ENCODE measurements around the gene RIN3.

The RIN3 gene

DNA sequence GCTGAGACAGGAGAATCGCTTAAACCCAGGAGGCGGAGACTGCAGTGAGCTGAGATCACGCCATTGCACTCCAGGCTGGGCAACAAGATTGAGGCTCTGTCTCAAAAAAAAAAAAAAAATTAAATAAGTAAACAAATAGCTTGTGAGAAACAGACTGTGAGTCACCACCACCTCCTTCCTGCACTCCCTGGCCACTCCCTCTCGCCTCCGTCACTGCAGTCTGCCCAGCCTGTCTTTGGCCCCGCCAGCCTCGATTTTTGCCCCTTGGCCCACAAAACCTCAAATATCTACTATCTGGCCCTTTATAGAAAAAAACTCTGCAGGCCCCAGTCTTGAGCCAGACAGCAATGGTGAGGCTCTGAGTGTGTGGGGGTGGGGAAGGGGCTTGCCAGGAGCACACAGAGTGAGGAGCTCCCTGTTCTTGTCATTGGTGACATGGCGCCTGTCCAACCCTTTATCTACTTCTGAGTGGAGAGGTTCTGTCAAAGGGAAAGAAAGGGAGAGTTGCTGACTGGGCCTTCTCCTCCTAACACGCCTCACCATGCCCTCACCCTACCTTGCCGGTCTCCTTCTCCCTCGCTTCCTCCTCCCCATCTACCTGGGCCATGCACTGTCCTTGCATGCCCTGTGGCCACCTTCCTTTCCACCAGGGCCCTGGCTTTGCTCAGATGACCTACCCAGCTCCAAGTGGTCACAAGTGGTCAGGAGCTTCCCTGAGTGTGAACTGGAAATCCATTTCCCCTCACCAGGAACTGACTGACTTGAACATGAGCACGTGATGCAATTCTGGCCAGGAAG lies 212.8 kb downstream of the RIN3 start:
- DNase-seq = peak; percentile 63

DNA sequence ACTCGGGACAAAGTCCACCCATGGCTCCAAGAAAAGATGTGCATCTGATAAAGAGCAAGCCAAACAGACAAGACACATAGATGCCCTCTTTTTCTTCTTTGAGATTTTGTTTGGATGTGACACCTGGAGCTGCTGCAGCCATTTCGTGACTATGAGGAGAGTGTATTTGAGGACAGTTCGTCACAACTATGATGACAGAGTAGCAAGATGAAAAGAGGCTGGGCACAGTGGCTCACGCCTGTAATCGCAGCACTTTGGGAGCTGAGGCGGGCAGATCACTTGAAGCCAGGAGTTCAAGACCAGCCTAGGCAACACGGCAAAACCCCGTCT lies 213.3 kb downstream of the RIN3 start:
- no peak for DNase-seq

DNA sequence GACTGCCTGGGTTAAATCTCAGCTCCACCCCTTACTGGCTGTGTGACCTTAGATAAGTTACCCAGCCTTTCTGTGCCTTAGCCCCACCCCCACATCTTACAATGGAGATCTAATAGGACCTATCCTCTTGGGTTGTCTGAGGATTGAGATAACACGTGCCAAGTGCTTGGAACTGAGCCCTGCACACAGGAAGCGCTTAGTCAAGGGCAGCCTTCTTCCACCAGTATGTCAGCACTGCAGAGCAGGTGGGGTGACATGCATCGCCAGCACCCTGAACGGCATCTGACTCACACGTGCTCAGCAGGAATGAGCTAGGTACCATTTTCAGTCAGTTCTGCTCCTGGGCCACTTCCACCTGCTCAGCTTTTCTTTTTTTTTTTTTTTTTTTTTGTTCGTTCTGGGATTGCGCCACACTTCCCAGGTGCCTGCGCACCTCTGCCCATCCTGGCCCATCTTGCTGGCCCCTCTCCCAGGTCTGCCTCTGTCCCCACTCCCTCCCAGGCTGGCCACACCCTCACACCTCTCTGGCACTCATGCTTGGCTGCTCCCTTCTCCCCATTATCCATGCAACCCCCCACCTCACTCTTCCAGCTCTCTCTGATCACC lies 215.3 kb downstream of the RIN3 start:
- no peak for DNase-seq

DNA sequence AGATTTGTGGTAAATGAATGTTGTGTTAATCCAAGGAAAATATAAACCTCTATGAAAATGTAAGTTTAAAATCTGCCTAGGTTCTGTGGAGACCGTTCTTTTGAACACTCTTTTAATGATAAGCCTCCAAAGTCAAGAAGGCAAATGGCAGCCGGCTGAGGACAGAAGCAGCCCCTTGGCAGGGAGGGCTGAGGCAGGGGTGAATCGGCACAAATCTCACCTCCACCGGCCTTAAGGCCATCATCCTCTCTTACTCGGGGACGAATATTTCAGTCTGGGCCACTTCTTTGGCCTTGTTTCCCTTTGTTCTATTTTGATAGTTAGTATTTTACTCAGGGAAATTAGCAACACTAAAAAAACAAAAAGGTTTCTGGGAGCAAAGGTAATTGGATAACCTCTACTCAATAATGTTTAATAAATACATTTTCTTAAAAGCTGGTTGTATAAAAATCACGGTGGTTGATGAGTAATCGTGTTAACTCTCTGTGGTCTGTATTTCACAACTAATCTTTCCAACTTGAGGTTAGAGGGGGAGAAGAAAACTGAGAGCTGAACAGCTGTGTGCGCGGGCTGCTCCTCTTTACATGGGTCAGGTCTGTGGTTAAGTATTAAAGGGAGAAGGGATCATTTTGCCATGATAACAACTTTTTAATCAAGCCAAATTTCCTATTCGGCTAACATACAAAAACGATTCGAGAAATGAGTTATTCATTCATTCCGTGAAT lies 216.2 kb downstream of the RIN3 start:
- no peak for DNase-seq

DNA sequence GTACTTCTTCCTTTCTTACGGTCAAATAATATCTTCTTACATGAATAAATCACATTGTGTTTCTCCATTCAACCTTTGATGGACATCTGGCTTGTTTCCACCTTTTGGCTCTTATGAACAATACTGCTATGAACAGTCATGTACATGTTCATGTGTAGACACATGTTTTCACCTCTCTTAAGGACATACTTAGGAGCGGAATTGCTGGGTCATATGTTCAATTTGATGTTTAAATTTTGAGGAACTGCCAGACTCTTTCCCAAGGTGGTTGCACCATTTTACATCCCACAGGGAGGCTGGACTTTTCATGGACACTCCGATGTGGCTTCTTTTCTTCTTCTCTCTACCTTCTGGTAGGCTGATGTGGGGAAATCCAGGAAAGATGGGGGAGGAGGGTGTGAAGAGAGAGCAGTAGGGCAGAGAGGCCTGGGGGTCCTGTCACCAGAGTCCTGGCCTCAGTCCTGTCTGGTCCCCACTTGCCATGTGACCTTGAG lies 218.1 kb downstream of the RIN3 start:
- no peak for DNase-seq

DNA sequence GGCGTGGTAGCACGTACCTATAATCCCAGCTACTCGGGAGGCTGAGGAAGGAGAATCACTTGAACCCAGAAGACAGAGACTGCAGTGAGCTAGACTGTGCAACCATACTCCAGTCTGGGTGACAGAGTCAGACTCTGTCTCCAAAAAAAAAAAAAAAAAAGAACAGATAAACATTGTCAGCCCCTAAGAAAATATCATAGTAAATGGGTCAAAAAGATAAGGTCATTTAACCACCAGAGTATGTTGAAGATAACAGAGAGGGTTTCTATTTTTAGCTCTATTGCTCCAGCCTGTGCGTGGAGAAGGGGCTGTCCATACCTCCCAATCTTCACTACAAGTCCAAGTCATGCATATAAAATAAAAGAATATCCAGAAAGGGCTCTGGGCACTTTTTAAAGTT lies 219.4 kb downstream of the RIN3 start:
- DNase-seq = no peak

DNA sequence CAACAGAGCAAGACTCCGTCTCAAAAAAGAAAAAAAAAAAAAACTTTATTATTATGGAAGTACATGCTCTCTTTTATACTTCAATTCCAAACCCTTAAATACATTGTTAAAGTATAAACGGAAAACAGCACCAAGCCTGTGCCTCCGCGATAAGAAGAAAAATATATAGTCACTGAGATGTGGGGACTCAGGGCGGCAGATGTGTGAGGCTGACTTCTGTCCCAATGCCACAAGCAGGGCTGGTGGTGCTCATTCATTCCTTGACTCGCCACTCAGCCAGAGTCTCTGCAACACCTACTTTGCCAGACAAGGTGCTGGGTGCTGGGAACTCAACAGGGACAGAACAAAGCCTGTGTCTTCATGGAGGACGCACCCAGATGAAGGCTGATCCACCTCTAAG lies 221.0 kb downstream of the RIN3 start:
- DNase-seq = no peak

DNA sequence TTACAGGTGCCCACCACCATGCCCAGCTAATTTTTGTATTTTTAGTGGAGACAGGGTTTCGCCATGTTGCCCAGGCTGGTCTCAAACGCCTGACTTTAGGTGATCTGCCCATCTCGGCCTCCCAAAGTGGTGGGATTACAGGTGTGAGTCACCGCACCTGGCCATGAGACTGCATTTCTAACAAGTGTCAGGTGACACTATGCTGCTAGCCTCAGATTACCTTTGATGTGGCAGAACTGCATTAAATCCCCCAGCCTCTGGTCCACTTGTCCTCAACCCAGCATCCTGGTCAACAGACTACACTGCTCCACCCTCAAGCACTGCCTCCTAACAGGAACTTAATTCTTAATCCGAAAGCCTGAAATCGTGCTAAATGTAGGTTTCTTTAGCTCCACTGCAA lies 221.8 kb downstream of the RIN3 start:
- DNase-seq = no peak

DNA sequence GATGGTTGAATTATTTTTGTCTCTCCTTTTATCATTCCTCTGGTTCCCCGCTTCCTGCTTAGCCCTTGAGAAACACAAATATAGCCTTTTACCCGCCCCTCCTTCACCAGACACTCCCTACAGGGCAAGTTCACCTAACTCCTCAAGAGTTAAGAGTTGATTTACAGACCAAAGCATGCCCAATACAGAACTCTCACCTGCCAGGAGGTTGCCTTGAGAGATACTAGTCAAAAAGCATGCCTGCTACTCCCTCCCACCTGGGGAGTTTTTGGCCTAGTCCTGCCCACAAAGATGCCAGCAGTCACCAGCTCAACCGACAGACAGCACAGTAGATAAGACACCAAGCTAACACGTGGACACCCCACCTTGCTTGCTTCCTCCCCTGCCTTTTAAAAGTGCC lies 223.6 kb downstream of the RIN3 start:
- no peak for DNase-seq

DNA sequence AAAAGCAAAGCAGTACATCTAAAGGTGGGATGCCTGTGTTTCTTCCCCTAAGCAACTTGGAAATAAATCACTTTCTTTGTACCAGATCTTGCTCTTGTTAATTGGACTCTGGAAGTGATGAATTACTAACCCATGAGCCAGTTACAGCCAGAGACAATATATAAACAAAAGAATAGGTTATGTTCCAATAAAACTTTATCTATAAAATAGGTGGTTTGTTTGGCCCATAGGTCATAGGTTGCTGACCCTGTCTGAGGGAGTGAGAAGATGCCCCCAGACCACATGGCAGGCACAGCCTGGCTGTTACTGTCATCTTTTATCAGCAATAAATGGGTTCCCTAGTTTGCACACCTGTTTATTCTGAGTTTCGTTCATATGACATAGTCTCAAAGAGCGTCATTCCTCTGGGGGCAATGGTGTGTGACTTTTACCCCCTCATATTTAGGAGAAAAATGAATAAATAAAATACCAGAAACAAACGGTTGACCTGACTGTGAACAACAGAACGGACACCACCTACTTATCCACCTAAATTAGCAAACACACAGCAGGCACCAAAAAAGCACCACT lies 224.1 kb downstream of the RIN3 start:
- no peak for DNase-seq

Measured in T1000 (cell line).